Measurements from ENCODE around the gene MTARC2.
"Not testable (repeated sequence)": the region's sequence is repeated elsewhere in the genome, so short reads cannot be mapped to it uniquely, and the experiment has no call there.

MTARC2 gene

GRCh38 chr1:220708244-220708643, 39.9 kb upstream of the MTARC2 start:
- H3K27ac ChIP-seq, result no peak overlapping the region
- H3K4me3 ChIP-seq (ENCODE audit: low read depth in 1 of 2, low read length in 1 of 2), result no peak overlapping the region
- TF ChIP-seq, protein P1, sequence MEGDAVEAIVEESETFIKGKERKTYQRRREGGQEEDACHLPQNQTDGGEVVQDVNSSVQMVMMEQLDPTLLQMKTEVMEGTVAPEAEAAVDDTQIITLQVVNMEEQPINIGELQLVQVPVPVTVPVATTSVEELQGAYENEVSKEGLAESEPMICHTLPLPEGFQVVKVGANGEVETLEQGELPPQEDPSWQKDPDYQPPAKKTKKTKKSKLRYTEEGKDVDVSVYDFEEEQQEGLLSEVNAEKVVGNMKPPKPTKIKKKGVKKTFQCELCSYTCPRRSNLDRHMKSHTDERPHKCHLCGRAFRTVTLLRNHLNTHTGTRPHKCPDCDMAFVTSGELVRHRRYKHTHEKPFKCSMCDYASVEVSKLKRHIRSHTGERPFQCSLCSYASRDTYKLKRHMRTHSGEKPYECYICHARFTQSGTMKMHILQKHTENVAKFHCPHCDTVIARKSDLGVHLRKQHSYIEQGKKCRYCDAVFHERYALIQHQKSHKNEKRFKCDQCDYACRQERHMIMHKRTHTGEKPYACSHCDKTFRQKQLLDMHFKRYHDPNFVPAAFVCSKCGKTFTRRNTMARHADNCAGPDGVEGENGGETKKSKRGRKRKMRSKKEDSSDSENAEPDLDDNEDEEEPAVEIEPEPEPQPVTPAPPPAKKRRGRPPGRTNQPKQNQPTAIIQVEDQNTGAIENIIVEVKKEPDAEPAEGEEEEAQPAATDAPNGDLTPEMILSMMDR (IDR thresholded peaks at IDR 0.05), result no peak
- H3K36me3 ChIP-seq, result no peaks in the 10 kb centered on the region
- peaks cover 9% of the 10 kb centered on the region for H3K27me3 ChIP-seq
- no peaks in the 10 kb centered on the region for H3K4me1 ChIP-seq (ENCODE audit: control insufficient read depth in 1 of 2, insufficient read depth in 1 of 2, low read depth in 1 of 2, low read length in 1 of 2)
- no peaks in the 10 kb centered on the region for H3K9me3 ChIP-seq

DNA sequence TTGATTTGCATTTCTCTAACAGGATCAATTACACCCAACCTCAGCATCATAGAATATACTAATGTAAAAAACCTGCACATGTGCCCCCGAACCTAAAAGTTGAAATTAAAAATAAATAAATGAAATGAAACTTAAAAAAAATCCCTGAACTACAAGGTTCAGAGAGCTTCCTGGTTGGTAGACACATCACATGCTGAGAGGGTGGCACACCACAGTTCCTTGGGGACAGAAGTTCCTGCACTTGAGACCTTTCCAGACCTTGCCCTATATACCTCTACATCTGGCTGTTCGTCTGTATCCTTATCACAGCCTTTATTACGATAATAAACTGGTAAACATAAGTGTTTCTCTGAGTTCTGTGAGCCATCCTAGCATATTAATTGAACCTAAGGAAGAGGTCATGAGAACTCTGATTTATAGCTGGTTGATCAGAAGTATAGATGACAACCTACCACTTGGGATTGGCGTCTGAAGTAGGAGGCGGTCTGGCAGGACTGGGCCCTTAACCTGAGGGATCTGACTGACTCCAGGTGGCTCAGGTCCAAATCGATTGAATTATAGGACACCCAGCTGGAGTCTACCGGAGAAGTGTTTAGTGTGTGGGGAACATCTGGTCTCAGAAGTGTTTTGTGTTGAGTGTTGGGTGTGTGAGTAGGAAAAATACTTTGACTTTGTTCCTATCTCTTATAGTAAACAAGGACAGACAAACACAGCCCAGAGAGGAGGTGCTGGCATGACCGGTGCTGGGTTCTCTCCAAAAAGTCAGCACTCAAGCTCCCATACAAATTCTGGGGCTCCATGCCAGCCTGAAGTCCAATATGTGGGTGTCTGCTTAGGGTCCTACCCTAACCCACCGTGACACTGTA, 39.0 kb upstream of the MTARC2 start:
- H3K27ac ChIP-seq, result no peak overlapping the region
- H3K36me3 ChIP-seq, result no peaks in the 10 kb centered on the region
- no peaks in the 10 kb centered on the region for H3K4me1 ChIP-seq (ENCODE audit: control insufficient read depth in 1 of 2, insufficient read depth in 1 of 2, low read depth in 1 of 2, low read length in 1 of 2)
- TF ChIP-seq, protein P1 (IDR thresholded peaks at IDR 0.05), result no peak
- H3K9me3 ChIP-seq, result no peaks in the 10 kb centered on the region
- H3K4me3 ChIP-seq (ENCODE audit: low read depth in 1 of 2, low read length in 1 of 2), result no peak overlapping the region
- H3K27me3 ChIP-seq, result peaks cover 6% of the 10 kb centered on the region

DNA sequence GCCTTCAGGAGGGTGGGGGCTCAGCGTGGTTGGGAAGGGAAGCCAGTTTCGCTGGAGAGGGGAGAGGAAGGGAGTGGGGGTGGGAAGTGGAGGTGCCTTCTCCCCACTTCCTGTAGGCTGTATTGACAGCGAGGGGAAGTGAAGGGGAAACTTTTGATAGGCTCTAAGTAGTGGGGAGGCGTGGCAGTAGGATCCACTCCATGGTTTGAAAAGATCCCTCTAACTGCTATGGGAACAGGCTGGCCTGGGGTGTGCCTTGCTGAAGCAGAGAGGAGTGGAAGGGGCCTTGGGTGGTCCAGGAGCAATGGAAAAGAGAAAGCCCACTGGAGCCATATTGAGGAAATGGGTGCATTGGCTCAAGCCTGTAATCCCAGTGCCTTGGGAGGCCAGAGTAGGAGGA, 37.8 kb upstream of the MTARC2 start:
- peaks cover 6% of the 10 kb centered on the region for H3K27me3 ChIP-seq
- H3K27ac ChIP-seq, result no peak overlapping the region
- TF ChIP-seq, protein P1 (IDR thresholded peaks at IDR 0.05), result no peak
- no peak overlapping the region for H3K4me3 ChIP-seq (ENCODE audit: low read depth in 1 of 2, low read length in 1 of 2)
- H3K4me1 ChIP-seq (ENCODE audit: control insufficient read depth in 1 of 2, insufficient read depth in 1 of 2, low read depth in 1 of 2, low read length in 1 of 2), result no peaks in the 10 kb centered on the region
- no peaks in the 10 kb centered on the region for H3K36me3 ChIP-seq
- H3K9me3 ChIP-seq, result no peaks in the 10 kb centered on the region

DNA sequence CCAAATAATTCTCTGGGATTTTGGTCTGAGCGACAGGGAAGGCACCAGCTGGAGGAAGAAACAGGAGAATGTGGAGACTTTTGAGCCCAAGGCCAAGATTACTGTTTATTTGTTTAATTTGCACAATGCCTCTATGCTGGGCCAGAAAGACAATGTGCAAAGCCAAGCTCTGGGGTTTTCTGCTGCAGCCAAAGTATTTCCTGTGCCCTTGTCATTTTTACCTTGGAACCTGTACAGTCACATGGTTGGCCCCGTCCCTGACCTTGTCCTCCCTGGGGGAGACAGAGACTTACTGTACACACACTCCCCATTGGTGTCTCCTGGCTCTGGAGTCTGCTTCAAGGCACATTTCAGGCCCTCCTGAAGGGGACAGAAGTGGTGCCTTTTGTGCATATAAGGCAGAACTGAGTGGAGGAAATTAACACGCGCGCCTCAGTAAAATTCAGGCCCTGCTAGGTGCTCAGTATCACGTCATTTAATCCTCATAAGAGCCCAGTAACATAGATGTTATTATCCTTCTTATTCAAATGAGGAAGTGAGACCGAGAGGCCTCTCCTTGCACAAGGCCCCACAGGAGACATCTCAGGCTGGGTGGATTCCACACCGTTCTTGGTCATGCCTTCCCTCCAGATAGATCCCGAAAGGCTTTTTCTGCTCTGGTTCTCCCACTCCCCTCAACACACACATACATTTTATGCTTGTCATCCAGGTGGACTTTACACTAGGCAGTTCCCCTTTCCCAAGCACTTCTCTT, 36.9 kb upstream of the MTARC2 start:
- Histone ChIP-seq H3K9me3 (no peaks in the 10 kb centered on the region), H3K4me3 (ENCODE audit: low read depth in 1 of 2, low read length in 1 of 2) (no peak overlapping the region), H3K27me3 (peaks cover 4% of the 10 kb centered on the region), H3K27ac (no peak overlapping the region), H3K36me3 (no peaks in the 10 kb centered on the region), H3K4me1 (ENCODE audit: control insufficient read depth in 1 of 2, insufficient read depth in 1 of 2, low read depth in 1 of 2, low read length in 1 of 2) (no peaks in the 10 kb centered on the region)
- TF ChIP-seq, protein P1 (IDR thresholded peaks at IDR 0.05), result no peak

- not testable (repeated sequence) for H3K27me3 ChIP-seq; H3K27ac ChIP-seq; H3K4me1 ChIP-seq (ENCODE audit: control insufficient read depth in 1 of 2, insufficient read depth in 1 of 2, low read depth in 1 of 2, low read length in 1 of 2); H3K9me3 ChIP-seq; H3K36me3 ChIP-seq; H3K4me3 ChIP-seq (ENCODE audit: low read depth in 1 of 2, low read length in 1 of 2)
These were observed 32.1 kb upstream of the MTARC2 start for GRCh38 chr1:220715986-220716385.

Data from neutrophil (primary cell).